HCT116 (cell line): ENCODE results near the gene LRRC47. TPM values are rescaled to one million over a fixed set of nuclear protein-coding genes. Genes with fewer than 3 reads are reported as not detected.

Source experiments
- ATAC-seq: fragments of 200-7000 bp; cut with Tn5 transposase; 2 replicates; pipeline ENCODE4 v1.9.1; 2020; ENCODE audit warnings: mild to moderate bottlenecking, moderate library complexity
- BruUV-seq: library from RNA; stranded (reverse); fragments of 400-500 nt; replicated peaks from 2 replicates; lab custom pipeline; 2021; lab: Mats Ljungman, UMichigan
- CTCF ChIA-PET: fragments of 300-600 bp; sonication (Branson Sonifier 250); formaldehyde crosslinking; loops from one replicate; lab custom pipeline; 2021; ENCODE audit warnings: antibody characterized with exemption; lab: Charles Lee
- POLR2A ChIA-PET: fragments of 300-600, 350-600 bp; sonication (Branson Sonifier 250); formaldehyde crosslinking; loops from one replicate; lab custom pipeline; 2021; ENCODE audit warnings: antibody characterized with exemption; lab: Charles Lee
- RAD21 ChIA-PET, 2 experiments: fragments of 300-600 bp; sonication (Branson Sonifier 250); formaldehyde crosslinking; loops; one replicate each; lab custom pipeline; 2023; ENCODE audit warnings: low total read pairs in 2 of 2; ENCODE audit not compliant: uncharacterized antibody in 2 of 2, unreplicated experiment in 2 of 2, low non-redundant PET in 1 of 2; lab: Charles Lee
- DNase-seq: peaks from one replicate; pipeline ENCODE4 v3.0.0-alpha.2; 2010; ENCODE audit warnings: low read depth, low spot score
- H2AFZ ChIP-seq: fragments of 200-600 bp; shearing (Covaris generic), sonication (generic); 2 replicates; pipeline ENCODE4 v1.6.1; 2017; ENCODE audit warnings: low read depth, mixed run types, mixed read lengths, antibody characterized with exemption, low read length; ENCODE audit not compliant: poor library complexity, severe bottlenecking
- H3K27ac ChIP-seq: 2 replicates; pipeline ENCODE4 v1.5.1; 2012; ENCODE audit warnings: low read depth, low read length
- H3K27me3 ChIP-seq: fragments of 200-600 bp; sonication (generic); 2 replicates; pipeline ENCODE4 v1.6.1; 2016; ENCODE audit warnings: mixed run types, low read length, mixed read lengths; ENCODE audit not compliant: insufficient read depth
- H3K36me3 ChIP-seq, 2 experiments: fragments of 200-500 bp in 1 of 2; fragments of 200-600 bp in 1 of 2; sonication (Bioruptor generic) in 1 of 2; sonication (generic) in 1 of 2; 2 replicates each; pipeline versions ENCODE4 v1.5.1 to v1.6.1; 2014 to 2016; ENCODE audit warnings: low read length in 2 of 2, inconsistent platforms in 1 of 2, mixed read lengths in 1 of 2, mixed run types in 1 of 2; ENCODE audit not compliant: insufficient read depth in 2 of 2, control insufficient read depth in 1 of 2
- H3K4me1 ChIP-seq, 2 experiments: fragments of 200-600 bp in 1 of 2; sonication (generic) in 1 of 2; 2 replicates each; pipeline versions ENCODE4 v1.5.1 to v1.6.1; 2012 to 2017; ENCODE audit warnings: low read length in 2 of 2, inconsistent platforms in 1 of 2, mild to moderate bottlenecking in 1 of 2, mixed read lengths in 1 of 2, mixed run types in 1 of 2, moderate library complexity in 1 of 2; ENCODE audit not compliant: insufficient read depth in 2 of 2, control insufficient read depth in 1 of 2
- H3K4me2 ChIP-seq: fragments of 200-600 bp; sonication (generic); 2 replicates; pipeline ENCODE4 v1.6.1; 2017; ENCODE audit warnings: mixed run types, low read length, mixed read lengths
- H3K4me3 ChIP-seq, 2 experiments: fragments of 200-600 bp in 1 of 2; sonication (generic) in 1 of 2; replicated peaks in 1 of 2; 2 replicates each; pipeline ENCODE4 v1.5.1; 2011 to 2016; ENCODE audit warnings: low read length in 2 of 2, control low read depth in 1 of 2, low read depth in 1 of 2, mild to moderate bottlenecking in 1 of 2, mixed read lengths in 1 of 2, mixed run types in 1 of 2
- H3K79me2 ChIP-seq: fragments of 200-600 bp; sonication (generic); 2 replicates; pipeline ENCODE4 v1.6.1; 2017; ENCODE audit warnings: mild to moderate bottlenecking, mixed run types, low read length, moderate library complexity, mixed read lengths; ENCODE audit not compliant: insufficient read depth
- H3K9ac ChIP-seq: fragments of 200-600 bp; sonication (generic); 2 replicates; pipeline ENCODE4 v1.6.1; 2016; ENCODE audit warnings: low read length, mixed read lengths
- H3K9me2 ChIP-seq: fragments of 200-600 bp; sonication (generic), shearing (Covaris generic); 2 replicates; pipeline ENCODE4 v1.6.1; 2017; ENCODE audit warnings: mixed run types, mild to moderate bottlenecking, moderate library complexity; ENCODE audit not compliant: insufficient read depth
- H3K9me3 ChIP-seq, 2 experiments: fragments of 200-500 bp in 1 of 2; fragments of 200-600 bp in 1 of 2; sonication (Bioruptor generic) in 1 of 2; sonication (generic) in 1 of 2; 2 replicates each; pipeline ENCODE4 v1.6.1; 2014 to 2017; ENCODE audit warnings: low read length in 2 of 2, mixed read lengths in 2 of 2, inconsistent platforms in 1 of 2, low read depth in 1 of 2, mild to moderate bottlenecking in 1 of 2, mixed run types in 1 of 2, moderate library complexity in 1 of 2; ENCODE audit not compliant: control insufficient read depth in 1 of 2, insufficient read depth in 1 of 2
- H4K20me1 ChIP-seq: fragments of 200-600 bp; sonication (generic), shearing (Covaris generic); 2 replicates; pipeline ENCODE4 v1.6.1; 2017; ENCODE audit warnings: mixed run types, mild to moderate bottlenecking, moderate library complexity; ENCODE audit not compliant: insufficient read depth
- CBX3 ChIP-seq: IDR thresholded peaks from 2 replicates; pipeline ENCODE4 v1.6.1; 2012; ENCODE audit warnings: low read depth
- CTCF ChIP-seq, 3 experiments: fragments of 200-600 bp in 1 of 3; sonication (generic) in 1 of 3; IDR thresholded peaks in 2 of 3; conservative IDR thresholded peaks in 1 of 3; 2 replicates each; pipeline ENCODE4 v1.5.1; 2012 to 2017; ENCODE audit warnings: low read depth in 2 of 3, low read length in 2 of 3, antibody characterized with exemption in 1 of 3, borderline replicate concordance in 1 of 3, control low read depth in 1 of 3, mild to moderate bottlenecking in 1 of 3, mixed read lengths in 1 of 3, mixed run types in 1 of 3, moderate library complexity in 1 of 3; ENCODE audit not compliant: insufficient read depth in 1 of 3
- EGR1 ChIP-seq: IDR thresholded peaks from 2 replicates; pipeline ENCODE4 v1.6.1; 2012; ENCODE audit warnings: low read depth
- FOSL1 ChIP-seq: IDR thresholded peaks from 2 replicates; pipeline ENCODE4 v1.6.1; 2012; ENCODE audit warnings: low read depth
- JUND ChIP-seq: IDR thresholded peaks from 2 replicates; pipeline ENCODE4 v1.6.1; 2012
- POLR2AphosphoS5 ChIP-seq: IDR thresholded peaks from 2 replicates; pipeline ENCODE4 v1.6.1; 2011; ENCODE audit warnings: mild to moderate bottlenecking, low read depth, low read length, moderate library complexity
- RAD21 ChIP-seq: IDR thresholded peaks from 2 replicates; pipeline ENCODE4 v1.6.1; 2012; ENCODE audit warnings: low read depth, mild to moderate bottlenecking
- intact Hi-C: fragments of 100-400 bp; cut with micrococcal nuclease; formaldehyde crosslinking; loops from 2 replicates; pipeline ENCODE4 v1.10.0; 2022
- total RNA-seq: library from RNA; stranded (reverse); gene quantifications from one replicate; pipeline ENCODE4 v1.2.1, GENCODE V29; 2021; ENCODE audit not compliant: unreplicated experiment
- TF ChIP-seq, protein P1 (sequence below): IDR thresholded peaks from 2 replicates; pipeline ENCODE4 v1.6.1; 2011; ENCODE audit warnings: mild to moderate bottlenecking, low read length, moderate library complexity; ENCODE audit not compliant: insufficient replicate concordance; ENCODE audit errors: extremely low read depth

The LRRC47 gene
- total RNA-seq, 1 experiment from 2014 or later = 48.0 TPM

DNA sequence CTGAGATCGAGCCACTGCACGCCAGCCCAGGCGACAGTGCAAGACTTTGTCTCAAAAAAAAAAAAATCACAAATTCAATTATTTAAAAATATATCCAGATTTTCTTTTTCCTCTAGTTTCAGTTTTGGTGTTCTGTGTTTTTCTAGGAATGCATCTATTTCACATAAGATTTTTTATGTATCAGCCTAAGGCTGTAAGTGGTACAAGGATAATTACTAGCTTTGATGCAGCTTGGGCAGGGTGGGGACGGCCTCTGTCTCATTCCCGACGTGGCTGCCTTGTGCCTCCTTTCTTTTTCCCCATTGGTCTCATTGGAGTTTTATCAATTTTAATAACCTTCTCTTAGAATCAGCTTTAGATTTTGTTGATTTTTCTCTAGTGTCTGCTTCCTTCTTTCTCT is 37.1 kb downstream of the LRRC47 start:
- H3K27ac ChIP-seq = no peak overlapping the region
- no peaks in the 10 kb centered on the region for H3K4me1 ChIP-seq
- no TSS peak for BruUV-seq
- CTCF ChIA-PET = interaction anchor here (0.7 to 1.1 kb wide), 2 partner anchors 17 to 35 kb away, joined by 3 read pairs; no protein-coding TSS in a partner anchor
- POLR2A ChIA-PET = no interaction called here
- intact Hi-C loops = no loop called here
- H3K9me2 ChIP-seq = no peaks in the 10 kb centered on the region
- ATAC-seq = no peak
- TF ChIP-seq RAD21 = no peak
- TF ChIP-seq JUND = no peak
- TF ChIP-seq, protein P1, sequence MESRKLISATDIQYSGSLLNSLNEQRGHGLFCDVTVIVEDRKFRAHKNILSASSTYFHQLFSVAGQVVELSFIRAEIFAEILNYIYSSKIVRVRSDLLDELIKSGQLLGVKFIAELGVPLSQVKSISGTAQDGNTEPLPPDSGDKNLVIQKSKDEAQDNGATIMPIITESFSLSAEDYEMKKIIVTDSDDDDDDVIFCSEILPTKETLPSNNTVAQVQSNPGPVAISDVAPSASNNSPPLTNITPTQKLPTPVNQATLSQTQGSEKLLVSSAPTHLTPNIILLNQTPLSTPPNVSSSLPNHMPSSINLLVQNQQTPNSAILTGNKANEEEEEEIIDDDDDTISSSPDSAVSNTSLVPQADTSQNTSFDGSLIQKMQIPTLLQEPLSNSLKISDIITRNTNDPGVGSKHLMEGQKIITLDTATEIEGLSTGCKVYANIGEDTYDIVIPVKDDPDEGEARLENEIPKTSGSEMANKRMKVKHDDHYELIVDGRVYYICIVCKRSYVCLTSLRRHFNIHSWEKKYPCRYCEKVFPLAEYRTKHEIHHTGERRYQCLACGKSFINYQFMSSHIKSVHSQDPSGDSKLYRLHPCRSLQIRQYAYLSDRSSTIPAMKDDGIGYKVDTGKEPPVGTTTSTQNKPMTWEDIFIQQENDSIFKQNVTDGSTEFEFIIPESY = no peak
- no peak for TF ChIP-seq CBX3
- TF ChIP-seq CTCF (IDR thresholded peaks at IDR 0.05 in 2 of 3, conservative IDR thresholded peaks at IDR 0.05 in 1 of 3; ENCODE audit: borderline replicate concordance in 1 of 3, insufficient read depth in 1 of 3, low read depth in 2 of 3, low read length in 2 of 3) = no peak
- TF ChIP-seq EGR1 = no peak
- no peak for TF ChIP-seq FOSL1
- TF ChIP-seq POLR2AphosphoS5 = no peak
- H3K79me2 ChIP-seq = no peaks in the 10 kb centered on the region
- no peak for DNase-seq
- H4K20me1 ChIP-seq = no peaks in the 10 kb centered on the region
- H3K36me3 ChIP-seq = no peaks in the 10 kb centered on the region
- no peaks in the 10 kb centered on the region for H3K9me3 ChIP-seq
- no peak overlapping the region for H3K9ac ChIP-seq
- H3K4me2 ChIP-seq = no peak overlapping the region
- H2AFZ ChIP-seq = no peak overlapping the region
- RAD21 ChIA-PET = no interaction called here
- peaks cover 7% of the 10 kb centered on the region; the same call in 1 of the 2 replicates for H3K27me3 ChIP-seq
- H3K4me3 ChIP-seq = no peak overlapping the region
